GM18505 (cell line): Measurements from ENCODE around the gene SOX8.

Source experiments
- ATAC-seq: cut with Tn5 transposase; IDR thresholded peaks from one replicate; pipeline ENCODE4 v1.9.1; 2021; ENCODE audit not compliant: unreplicated experiment
- POLR2A ChIP-seq: IDR thresholded peaks from 4 replicates; pipeline ENCODE4 v1.6.1; 2011; ENCODE audit warnings: borderline replicate concordance; ENCODE audit not compliant: insufficient read depth, insufficient read length; ENCODE audit errors: extremely low read depth

Gene SOX8

DNA sequence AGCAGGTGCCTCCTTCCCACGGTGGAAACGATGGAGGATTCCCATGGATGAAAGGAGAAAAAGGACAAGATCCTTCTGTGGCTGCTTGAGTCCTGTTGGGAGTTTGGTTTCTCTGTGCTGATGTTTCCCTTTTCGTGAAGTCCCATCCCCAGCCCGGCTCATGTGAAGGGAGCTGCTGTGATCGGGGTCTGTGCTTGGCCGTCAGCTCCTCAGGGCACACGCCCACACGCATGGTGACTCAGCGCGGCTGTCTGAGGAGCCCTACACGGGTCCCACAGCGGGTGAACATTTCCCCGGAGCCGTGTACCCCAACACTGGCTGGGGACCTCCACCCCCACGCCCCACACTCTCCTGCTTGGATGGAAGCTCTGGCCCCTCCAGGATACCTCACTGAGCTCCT is 46.5 kb downstream of the SOX8 start:
- ATAC-seq = no peak
- no peak for TF ChIP-seq POLR2A

GRCh38 chr16:1028524-1029258 is 47.1 kb downstream of the SOX8 start:
- no peak for TF ChIP-seq POLR2A
- no peak for ATAC-seq

GRCh38 chr16:1029259-1029545 is 47.6 kb downstream of the SOX8 start:
- ATAC-seq = no peak
- no peak for TF ChIP-seq POLR2A

DNA sequence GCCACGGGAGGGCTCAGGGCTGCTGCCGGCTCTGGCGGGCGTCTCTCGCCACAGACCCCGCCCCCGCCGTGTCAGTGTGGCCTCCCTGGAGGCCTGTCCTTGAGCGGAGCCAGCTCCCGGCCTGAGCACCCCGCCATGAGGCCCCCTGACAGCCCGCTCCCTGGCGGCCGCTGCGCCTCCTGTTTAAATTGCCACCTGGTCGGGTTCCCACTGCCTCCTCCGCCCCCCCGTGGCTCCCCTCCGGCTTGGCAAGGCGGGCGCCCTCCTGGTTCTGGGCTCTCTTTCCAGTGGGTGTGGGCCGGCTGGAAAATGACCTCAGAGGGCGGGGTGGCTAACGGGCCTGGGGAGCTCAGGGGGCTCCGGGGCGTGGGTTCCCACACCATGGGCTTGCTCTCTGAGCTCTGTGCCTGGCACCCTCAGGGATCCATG is 48.9 kb downstream of the SOX8 start:
- TF ChIP-seq POLR2A = no peak
- ATAC-seq = no peak

DNA sequence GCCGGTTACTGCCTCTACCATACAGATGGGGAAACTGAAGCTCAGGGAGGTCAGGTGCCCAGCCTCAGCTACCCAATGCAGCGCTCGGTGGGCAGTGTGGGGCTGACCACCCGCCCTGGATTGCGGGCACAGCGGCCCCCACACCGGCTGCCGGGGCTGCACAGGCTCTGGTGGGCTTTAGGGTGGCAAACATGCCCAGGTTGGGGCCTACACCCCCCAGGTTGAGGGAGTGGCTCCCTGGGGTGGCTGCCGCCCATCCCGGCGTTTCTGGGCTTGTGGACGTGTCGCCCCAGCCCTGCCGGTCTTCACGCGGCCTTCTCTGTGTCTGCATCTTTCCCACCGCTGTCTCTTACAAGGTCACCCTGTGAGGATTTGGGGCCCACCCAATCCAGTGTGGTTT is 50.1 kb downstream of the SOX8 start:
- no peak for ATAC-seq
- no peak for TF ChIP-seq POLR2A

DNA sequence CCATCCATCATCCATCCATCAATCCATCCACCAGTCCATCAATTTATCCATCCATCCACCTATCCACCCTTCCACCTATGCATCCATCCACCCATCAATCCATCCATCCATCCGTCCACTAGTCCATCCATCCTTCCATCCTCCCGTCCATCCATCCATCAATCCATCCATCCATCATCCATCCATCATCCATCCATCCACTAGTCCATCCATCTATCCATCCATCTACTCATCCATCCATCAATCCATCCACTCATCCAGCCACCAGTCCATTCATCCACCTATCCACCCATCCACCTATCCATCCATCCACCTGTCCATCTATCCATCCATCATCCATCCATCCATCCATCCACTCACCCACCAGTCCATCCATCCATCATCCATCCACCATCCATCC is 51.0 kb downstream of the SOX8 start:
- no peak for TF ChIP-seq POLR2A
- no peak for ATAC-seq

DNA sequence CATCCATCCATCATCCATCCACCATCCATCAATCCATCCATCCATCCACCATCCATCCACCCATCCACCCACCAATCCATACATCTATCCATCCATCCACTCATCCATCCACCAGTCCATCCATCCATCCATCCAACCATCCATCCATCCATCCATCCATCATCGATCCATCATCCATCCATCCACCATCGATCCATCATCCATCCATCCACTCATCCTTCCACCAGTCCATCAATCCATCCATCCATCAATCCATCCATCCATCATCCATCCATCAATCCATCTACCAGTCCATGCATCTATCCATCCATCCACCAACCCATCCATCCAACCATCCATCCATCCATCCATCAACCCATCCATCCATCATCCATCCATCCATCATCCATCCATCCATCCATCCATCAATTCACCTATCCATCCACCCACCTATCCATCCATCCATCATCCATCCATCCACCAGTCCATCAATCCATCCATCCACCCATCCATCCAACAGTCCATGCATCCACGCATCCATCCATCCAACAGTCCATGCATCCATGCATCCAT is 51.6 kb downstream of the SOX8 start:
- no peak for ATAC-seq
- no peak for TF ChIP-seq POLR2A

- no peak for TF ChIP-seq POLR2A
- no peak for ATAC-seq
Observed at GRCh38 chr16:1034230-1035065, 52.9 kb downstream of the SOX8 start.

DNA sequence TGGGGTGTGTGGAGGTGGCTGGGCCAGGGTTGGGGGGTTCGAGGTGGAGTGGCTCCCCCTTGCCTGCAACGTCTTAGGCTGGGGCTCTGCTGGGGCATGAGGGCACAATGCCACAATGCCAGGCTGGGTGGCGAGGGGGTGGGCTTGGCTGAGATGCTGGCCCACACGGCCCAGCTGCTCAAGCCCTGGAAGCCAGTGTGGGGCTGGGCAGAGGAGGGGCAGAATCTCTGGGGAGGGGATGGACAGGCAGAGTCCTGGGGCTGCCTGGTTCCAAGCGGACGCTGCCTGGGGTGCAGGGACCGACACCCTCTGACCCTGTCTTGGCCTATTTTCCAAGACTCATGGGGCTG is 53.5 kb downstream of the SOX8 start:
- no peak for TF ChIP-seq POLR2A
- ATAC-seq = no peak

DNA sequence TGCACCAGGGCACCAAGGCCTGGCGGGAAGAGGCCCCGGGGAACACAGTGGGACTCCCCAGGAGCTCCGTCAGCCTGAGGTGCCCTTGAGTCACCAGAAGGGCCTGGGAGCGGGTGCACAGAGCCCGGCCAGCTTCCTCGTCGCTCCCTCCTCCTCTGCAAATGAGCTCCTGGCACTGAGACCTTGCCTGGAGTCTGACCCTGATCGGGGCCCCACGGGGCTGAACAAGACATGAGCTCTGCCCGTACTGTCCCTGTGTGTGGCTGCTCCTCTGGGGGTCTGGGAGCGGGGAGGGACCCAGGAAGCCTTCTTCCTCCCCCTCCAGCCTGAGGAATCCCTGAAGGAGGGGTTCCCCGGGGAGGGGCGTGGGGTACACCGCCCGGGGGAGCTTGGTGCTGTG is 54.6 kb downstream of the SOX8 start:
- TF ChIP-seq POLR2A = no peak
- no peak for ATAC-seq
